GM21786 (cell line): Measurements from ENCODE around the gene ADCK1.
"Not testable (repeated sequence)": the region's sequence is repeated elsewhere in the genome, so short reads cannot be mapped to it uniquely, and the experiment has no call there.

Experiments used
- ATAC-seq: cut with Tn5 transposase; IDR thresholded peaks from one replicate; pipeline ENCODE4 v1.9.1; 2021; ENCODE audit not compliant: unreplicated experiment

The ADCK1 gene

DNA sequence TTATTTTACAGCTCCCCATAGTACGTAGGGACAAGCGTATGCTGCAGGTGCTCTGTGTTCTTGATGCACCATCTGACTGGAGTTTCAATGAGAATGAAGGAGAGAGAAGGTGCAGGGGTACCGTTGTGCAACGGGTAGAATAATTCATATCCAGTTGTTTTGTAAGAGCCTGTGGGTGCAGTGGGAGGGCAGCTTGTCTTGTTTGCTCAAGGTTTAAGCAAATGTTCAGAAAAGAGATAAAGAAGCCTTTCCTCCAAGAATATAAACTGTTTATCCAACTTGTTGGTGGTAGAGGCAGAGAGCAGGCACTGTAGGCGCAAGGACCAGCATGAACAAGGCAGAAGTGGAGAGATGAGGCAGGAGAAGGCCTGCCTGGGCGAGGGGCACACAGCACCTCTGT, 64.2 kb downstream of the ADCK1 start:
- no peak for ATAC-seq

DNA sequence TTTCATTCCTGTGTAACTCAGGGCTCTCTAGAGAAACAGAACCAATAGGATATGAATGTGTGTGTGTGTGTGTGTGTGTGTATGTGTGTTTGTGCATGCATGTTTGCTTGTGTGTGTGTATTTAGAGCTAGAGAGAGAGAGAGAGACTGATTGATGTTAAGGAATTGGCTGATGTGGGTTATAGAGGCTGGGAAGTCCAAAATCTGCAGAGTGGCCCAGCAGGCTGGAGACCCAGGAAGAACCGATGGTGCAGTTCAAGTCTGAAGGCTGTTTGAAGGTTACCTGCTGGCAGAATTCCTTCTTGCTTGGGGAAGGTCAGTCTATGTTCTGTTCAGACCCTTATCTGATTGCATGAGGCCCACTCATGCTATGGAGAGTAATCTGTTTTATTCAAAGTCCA, 64.7 kb downstream of the ADCK1 start:
- ATAC-seq: no peak

DNA sequence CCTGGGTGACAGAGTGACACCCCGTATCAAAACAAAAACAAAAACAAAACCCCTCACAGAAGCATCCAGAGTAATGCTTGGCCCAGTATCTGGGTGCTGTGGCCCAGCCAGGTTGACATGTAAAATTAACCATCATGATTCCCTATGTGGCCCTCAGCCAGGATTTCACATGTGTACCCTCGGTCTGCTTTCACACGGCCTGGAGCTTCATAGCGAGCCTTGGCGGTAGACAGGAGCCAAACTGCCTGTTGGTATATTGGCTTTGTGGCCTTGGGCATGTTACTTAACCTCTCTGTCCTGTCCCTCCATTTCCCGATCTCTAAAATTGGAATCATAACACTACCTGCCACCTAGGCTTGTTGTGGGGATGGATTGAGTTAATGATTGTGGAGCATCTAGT, 65.5 kb downstream of the ADCK1 start:
- no peak for ATAC-seq

DNA sequence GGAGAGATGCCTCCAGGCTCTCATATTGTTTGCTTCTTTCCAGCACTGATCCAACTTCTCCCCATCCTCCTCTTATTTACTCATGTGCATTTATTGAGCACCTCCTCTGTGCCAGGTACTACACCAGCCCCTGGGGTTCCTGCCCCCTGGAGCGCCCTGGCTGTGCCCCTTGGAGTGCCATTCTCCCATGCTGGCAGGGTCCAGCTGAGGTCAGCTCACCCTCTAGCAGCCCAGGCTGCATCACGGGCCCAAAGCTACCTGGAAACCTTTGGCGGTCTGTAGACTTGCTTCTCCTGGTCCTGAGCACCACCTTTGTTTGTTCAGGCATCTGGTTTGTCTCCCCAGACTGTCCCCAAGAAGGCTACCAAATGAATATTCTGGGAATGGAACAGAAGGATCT, 67.0 kb downstream of the ADCK1 start:
- ATAC-seq: no peak

DNA sequence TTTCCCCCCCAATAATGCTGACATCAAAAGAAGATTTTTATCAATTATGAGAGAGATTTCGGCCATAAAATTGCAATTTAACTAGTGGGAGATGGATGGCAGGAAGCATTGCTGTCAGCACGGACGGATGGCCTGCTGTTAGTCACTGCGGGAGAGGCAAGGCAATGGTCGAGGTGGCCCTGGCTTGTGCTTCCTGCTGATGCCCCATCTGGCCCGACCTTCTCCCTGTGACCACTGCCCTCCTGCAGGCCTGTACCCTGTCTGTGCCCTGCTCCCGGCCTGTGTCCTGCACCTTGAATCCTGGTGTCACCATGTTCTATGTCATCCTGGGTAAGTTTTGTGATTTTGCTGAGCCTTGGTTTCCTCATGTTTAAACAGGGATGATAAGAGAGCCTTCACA, 67.6 kb downstream of the ADCK1 start:
- ATAC-seq: no peak

DNA sequence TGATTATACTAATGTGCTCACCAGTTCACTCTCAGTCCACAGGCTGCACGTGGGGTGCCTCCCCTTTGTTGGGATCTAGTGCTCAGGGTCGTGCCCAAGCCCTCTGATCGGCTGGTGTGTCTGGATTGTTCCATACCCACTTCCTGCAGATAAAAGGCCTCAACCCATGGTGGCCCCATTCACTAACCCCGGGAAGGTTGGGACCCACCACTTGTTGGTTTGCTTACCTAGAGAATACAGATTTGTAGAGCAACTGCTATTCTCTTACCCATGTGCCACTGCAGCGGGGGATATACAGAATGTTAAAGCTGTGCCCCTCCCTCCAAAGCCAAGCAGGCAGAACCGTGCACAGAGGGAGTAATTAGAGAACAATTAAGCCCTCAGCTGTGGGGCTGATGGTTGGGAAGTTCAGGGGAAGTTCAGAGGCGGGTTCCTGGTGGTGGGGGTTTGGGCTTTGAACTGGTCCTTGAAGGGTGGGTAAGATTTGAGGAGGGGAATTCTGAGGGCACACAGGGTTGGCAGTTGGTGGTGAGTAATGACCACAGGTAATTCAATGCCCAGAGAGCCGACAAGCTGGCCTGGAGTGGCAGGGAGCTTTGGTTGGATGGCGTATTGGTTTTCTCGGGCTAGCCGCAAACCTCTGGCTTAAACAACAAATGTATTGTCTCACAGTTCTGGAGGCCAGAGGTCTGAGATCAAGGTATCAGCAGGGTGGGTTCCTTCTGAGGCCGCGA, 68.8 kb downstream of the ADCK1 start:
- no peak for ATAC-seq

DNA sequence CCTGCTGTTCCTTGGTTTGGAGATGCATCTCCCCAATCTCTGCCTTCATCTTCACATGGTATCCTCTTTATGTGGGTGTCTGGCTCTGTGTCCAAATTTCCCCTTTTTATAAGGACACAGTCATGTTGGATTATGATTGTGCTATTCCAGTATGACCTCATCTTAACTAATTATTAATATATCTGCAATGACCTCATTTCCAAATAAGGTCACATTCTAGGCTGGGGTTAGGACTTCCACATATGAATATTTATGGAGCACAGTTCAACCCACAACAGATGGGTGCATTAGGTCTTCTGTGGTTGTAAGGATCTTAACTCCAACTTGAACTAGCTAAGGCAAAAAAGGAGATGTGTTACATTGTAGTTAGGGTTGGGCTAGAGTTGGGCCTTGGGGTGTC, 69.4 kb downstream of the ADCK1 start:
- ATAC-seq: no peak

DNA sequence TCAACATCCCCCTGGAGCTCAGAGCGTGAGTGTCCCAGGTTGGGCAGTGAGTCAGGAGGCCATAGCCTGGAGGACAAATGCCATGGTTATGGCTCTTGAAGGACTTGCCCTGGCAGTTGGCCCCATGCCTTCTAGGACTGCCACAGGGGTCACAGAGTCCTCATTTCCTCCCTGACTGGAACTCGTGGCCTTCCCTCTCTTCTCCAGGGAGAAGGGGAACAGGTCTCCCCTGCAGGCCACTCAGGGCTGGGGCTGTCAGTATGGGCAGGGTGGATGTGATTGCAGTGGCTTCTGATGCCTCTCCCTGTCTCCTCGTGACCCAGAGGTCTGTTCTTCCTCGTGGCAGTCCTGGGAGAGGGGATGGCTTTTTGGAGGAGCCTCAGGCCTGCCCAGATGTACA, 70.7 kb downstream of the ADCK1 start:
- ATAC-seq: no peak

DNA sequence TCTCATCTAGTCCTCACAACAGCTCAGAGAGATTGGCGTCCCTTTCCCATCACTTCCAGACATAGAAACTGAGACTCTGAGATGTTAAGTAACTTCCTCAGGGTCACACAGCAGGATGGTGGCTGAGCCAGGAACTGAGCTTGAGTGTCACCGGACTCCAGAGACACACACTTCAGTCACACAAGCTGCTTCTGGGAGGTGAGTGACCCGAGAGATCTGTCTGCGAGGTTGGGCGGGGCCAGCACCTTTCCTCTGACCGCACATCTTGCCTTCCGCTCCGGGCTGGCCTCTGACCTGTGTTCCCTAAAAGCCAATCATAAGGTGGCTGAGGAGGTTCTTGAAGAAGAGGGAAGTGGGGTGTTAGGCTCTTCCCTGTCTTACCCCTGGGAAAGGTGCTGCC, 72.2 kb downstream of the ADCK1 start:
- no peak for ATAC-seq

DNA sequence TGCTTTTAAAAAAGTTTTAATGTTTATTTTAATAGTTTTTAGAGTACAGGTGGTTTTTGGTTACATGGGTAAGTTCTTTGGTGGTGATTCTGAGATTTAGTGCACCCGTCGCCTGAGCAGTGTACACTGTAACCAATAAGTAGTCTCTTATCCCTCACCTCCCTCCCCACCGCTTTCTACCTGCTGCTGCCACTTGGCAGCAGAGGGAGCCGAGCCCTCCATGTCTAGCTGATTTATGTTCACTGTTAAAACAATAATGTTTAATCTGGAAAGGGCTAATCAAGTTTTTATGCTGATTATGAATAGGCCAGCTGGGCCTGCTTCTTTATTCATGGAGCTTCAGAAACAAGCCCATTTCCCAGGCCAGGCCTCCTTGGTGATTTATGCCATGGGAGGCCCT, 73.1 kb downstream of the ADCK1 start:
- ATAC-seq: no peak

DNA sequence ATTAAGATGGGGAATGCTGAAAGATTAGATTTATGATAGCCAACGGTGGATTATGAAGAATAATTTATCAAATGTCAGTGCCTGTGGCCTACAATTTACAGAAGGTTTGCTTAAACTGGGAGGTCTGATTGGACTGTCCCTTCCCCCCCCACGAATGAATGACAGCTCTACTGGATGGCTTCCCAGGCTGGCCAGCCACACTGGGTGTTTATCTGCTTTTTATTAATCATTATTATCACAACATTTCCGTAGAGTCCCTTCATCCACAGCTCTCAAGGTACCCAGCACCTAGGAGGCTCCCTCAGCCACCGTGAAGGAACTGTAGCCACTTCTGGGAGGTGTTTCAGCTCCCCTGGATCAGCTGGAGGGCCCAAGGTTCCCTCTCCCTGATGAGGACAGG, 78.9 kb downstream of the ADCK1 start:
- no peak for ATAC-seq

DNA sequence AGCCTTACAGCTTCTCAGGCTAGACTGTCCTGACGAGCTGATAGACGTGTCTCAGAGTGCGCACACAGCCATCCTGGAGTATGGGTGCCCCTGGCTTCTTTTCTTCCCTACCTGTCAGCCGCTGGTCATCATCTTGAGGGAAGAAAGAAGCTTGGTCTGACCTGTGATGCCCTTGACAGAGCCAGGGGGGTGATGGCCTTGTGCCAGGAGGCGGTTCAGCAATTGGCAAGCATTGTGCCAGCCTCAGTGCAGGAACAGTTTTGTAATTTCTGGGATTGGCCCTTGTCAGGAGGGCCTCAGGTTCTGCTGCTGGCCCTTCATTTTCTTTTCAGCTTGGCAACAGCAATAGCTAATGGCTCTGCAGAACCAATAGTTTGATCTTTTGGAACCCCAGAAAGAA, 80.1 kb downstream of the ADCK1 start:
- no peak for ATAC-seq

DNA sequence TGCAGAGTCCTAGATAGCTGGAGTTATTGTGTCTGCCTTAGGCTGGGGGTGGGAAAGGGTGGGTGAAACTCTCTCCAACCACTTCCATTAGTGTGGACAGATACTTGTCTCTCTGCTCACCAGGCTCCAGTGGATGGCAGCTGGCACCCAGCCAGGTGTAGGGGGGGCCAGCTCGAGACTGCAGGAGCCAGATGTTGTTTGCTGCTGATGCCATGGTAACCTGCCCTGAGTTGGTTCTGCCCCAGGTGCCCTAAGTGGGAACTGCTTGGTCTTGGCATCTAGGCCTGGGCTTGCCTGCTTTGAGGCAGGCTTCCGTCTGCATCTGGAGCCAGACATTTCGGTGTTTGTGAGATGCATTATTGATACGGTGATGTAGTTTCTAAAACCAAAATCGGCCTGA, 82.2 kb downstream of the ADCK1 start:
- no peak for ATAC-seq

DNA sequence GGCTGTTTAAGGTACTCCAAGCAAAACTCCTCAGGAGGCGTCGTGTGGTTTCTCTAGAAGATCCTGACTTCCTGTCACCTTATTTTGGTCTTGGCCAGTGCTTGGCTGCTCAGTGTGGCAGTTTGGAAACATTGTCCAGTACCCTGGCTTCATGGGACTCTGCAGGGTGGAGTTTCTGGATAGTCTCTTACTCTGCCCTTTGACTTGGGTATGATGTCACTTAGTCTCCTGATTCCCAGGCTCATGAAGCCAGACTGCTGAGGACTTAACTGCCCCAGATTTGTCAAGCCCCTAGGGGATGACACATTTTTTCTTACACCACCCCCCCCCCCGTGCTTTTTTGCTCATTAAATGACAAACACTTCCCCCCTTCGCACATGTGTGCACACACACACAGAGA, 82.7 kb downstream of the ADCK1 start:
- ATAC-seq: no peak

DNA sequence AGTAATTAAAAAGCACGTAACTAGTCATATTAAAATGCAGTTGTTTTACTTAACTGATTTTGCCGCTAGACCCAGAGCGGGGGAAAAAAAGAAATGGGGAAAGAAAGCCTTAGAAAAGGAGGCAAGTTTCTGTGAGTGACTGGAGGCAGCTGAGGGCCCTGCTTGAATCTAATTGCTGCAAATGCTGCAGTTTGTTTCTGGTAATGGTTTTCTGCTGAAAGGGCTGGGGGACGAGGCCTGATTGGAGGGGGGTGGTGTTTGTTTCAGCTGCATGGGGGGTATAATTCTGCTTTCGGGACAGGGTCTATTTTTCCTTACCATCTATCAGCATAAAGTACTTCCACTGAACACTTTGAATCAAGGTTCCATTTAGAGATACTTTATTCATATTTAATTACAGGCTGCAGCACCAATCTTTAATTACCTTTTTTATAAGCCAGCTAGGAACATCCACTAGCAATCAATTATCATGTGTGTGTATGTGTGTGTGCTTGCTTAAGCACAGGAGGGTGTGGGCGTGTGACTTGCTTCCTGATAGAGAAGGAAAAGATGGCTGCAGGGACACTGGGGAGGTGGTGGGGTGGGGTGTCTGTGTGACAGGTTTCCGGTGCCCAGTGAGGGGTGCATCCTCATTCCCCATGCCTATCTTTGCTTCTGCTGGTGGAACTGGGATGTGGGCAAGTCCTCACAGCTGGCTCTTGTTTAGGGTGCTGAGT, 83.4 kb downstream of the ADCK1 start:
- ATAC-seq: no peak

DNA sequence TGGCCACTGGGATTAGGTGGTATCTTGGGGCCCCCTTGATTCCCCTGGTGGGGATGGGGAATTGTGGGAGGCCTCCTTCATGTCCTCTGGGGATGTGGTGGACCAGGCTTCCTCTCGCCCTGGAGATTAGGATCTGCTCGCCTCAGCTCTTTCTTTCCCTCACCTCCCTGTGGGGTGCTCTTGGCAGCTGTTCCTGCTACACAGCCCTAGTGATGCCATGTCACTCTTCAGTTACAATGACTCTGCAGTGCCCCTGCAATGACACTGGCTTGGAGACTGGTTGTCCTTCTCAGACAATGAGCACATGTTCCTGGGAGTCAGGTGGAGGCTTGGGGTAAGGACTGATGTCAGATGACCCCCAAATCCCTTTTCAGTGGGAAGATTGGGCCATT, 83.9 kb downstream of the ADCK1 start:
- no peak for ATAC-seq

DNA sequence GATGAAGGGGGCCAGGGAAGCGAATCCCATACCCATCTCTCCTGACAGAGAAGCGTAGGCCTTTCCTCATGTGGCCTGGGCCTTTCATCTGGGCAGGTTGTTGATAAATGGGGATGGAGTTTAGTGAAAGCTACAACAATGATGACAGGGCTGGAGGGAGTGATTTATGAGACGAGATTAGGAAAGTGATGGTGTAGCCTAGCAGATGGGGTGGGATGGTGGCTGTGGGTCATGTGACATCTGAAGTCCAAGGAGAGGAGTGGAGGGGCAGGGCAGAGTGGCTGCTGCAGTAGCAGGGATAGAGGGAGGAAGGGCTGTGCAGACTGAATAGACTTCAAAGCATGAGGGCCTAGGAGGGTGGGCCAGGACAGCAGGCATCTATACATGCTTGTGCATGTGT, 85.5 kb downstream of the ADCK1 start:
- no peak for ATAC-seq

DNA sequence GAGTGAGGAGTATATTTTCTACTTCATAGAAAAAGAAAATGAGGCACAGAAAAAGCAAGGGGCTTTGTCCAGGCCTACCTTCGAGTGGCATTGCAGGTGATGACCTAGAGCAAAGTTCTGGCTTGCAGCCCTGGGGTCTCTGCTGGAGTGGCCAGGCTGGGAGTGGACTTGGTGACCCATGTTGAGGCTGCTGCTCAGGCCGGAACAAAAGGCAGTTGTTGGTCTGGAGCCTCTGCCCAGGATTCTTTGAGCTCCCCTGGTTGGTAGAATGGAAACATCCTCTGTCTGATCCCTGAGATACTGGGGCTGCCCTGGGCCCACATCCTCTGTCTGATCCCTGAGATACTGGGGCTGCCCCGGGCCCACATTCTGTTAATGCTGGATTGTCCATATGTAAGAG, 86.1 kb downstream of the ADCK1 start:
- ATAC-seq: no peak

DNA sequence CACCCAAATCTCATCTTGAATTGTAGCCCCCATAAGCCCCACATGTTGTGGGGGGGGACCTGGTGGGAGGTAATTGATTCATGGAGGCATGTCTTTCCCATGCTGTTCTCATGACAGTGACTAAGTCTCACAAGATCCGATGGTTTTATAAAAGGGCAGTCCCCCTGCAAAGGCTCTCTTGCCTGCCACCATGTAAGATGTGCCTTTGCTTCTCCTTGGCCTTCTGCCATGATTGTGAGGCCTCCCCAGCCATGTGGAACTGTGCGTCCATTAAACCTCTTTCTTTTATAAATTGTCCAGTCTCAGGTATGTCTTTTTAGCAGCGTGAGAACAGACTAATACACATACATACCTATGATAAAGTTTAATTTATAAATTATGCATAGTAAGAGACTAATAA, 89.0 kb downstream of the ADCK1 start:
- ATAC-seq: not testable (repeated sequence)

DNA sequence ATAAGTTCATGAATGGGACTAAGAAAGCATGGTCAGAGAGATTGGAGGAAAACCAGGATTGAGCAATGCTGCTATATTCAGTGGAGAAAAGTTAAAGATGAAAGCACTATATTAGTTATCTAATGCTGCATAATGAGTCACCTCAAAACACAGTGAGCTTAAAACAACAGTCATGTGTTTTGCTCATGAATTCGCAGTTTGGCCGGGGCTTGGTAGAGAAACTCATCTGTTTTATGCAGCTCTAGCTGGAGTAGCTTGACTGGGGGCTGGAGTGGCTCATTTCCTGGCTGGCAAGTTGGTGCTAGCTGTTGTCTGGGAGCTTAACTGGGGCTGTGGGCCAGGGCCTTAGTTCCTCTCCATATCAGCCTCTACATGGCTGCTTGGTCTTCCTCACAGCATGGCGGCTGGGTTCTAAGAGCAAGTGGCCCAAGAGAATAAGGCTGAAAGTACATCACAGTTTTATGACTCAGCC, 90.1 kb downstream of the ADCK1 start:
- ATAC-seq: no peak

DNA sequence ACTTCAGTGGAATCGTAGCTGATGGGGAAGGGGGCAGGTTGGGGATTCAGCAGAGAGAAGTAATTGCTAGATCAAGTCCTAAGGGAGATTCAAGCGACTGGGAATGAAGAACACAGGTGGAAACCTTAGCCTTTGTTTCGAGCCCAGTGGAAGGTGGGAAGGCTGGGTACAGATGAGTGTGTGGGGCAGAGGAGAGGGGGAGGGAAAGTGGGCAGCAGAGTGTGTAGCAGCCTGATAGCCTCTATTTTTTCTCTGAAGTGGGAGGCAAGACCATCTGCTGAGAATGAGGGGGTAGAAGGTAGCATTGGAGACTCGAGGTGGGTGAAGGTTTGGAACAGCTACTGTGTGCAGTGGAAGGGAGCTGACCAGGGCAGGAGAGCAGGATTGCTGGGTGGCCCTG, 91.0 kb downstream of the ADCK1 start:
- no peak for ATAC-seq

DNA sequence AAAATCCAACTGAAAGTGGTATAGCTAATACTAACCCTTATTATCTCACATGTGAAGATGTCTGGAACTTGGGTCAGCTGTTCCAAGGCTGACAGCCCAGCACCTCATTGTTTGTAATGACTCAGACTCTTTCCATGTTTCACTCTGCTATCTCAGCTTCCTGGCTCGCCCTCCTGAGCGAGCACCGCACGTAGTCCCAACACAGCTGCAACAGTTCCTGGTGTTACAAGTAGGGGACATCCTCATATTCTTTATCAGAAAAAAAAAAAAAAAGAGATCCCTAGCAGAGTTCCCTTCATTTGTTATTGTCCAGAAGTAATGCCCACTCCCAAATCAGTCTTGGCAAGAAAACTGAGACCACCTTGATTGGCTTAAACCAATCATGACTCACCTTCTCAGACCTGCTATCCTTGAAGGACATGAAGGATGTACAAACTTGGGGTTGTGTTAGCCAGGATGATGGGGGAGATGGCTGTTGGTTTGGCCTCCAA, 92.5 kb downstream of the ADCK1 start:
- ATAC-seq: no peak
